HEK293 (cell line): ENCODE data around the gene DZIP1.

Source experiments
- CTCF ChIA-PET: fragments of 350-600 bp; formaldehyde crosslinking; extraction: SDS; loops from one replicate; lab custom pipeline; 2021; ENCODE audit warnings: antibody characterized with exemption; lab: Yijun Ruan, JAX
- POLR2A ChIA-PET: fragments of 300-600 bp; formaldehyde crosslinking; extraction: SDS; loops from one replicate; lab custom pipeline; 2020; ENCODE audit warnings: antibody characterized with exemption, inconsistent platforms; lab: Yijun Ruan, JAX
- H3K27ac ChIP-seq: fragments of 200-500 bp; sonication (Bioruptor generic); 2 replicates; pipeline ENCODE4 v1.5.1; 2014; ENCODE audit warnings: low read depth, low read length, control low read depth, inconsistent platforms; ENCODE audit errors: extremely low read depth
- H3K36me3 ChIP-seq, 2 experiments: fragments of 200-500 bp in 1 of 2; sonication (Bioruptor generic) in 1 of 2; 1 replicate in 1 of 2; 2 replicates in 1 of 2; pipeline ENCODE4 v1.5.1; 2014 to 2017; ENCODE audit warnings: inconsistent platforms in 2 of 2, low read length in 2 of 2; ENCODE audit not compliant: control insufficient read depth in 2 of 2, insufficient read depth in 1 of 2
- H3K4me1 ChIP-seq: fragments of 200-500 bp; sonication (Bioruptor generic); 2 replicates; pipeline ENCODE4 v1.5.1; 2014; ENCODE audit warnings: mild to moderate bottlenecking, low read length, inconsistent platforms; ENCODE audit not compliant: control insufficient read depth, insufficient read depth
- H3K4me3 ChIP-seq: 2 replicates; pipeline ENCODE4 v1.5.1; 2011; ENCODE audit warnings: low read depth, mild to moderate bottlenecking, control low read depth, low read length, moderate library complexity
- H3K9me3 ChIP-seq: fragments of 200-500 bp; sonication (Bioruptor generic); 2 replicates; pipeline ENCODE4 v1.5.1; 2014; ENCODE audit warnings: low read depth, low read length, inconsistent platforms; ENCODE audit not compliant: control insufficient read depth, insufficient read depth
- BCL6B ChIP-seq: fragments of 450-650 bp; formaldehyde crosslinking; IDR thresholded peaks from 2 replicates; pipeline ENCODE4 v1.5.1; 2017; ENCODE audit warnings: missing biosample characterization, missing genetic modification characterization
- IKZF3 ChIP-seq: fragments of 450-650 bp; IDR thresholded peaks from 2 replicates; pipeline ENCODE4 v1.5.0; 2018; ENCODE audit warnings: missing biosample characterization, mild to moderate bottlenecking, missing genetic modification characterization, moderate library complexity
- REPIN1 ChIP-seq: fragments of 450-650 bp; formaldehyde crosslinking; IDR thresholded peaks from 2 replicates; pipeline ENCODE4 v1.5.1; 2017; ENCODE audit warnings: missing biosample characterization, missing genetic modification characterization, low read depth
- SP7 ChIP-seq: fragments of 450-650 bp; formaldehyde crosslinking; IDR thresholded peaks from 2 replicates; pipeline ENCODE4 v1.5.1; 2016; ENCODE audit warnings: missing biosample characterization, missing genetic modification characterization
- ZNF133 ChIP-seq: fragments of 450-650 bp; formaldehyde crosslinking; IDR thresholded peaks from 2 replicates; pipeline ENCODE4 v1.5.1; 2016; ENCODE audit warnings: missing biosample characterization, missing genetic modification characterization
- ZNF214 ChIP-seq: fragments of 450-650 bp; formaldehyde crosslinking; IDR thresholded peaks from 2 replicates; pipeline ENCODE4 v1.5.1; 2017; ENCODE audit warnings: missing biosample characterization, mild to moderate bottlenecking, missing genetic modification characterization, borderline replicate concordance
- ZNF292 ChIP-seq: fragments of 450-650 bp; formaldehyde crosslinking; IDR thresholded peaks from 2 replicates; pipeline ENCODE4 v1.5.1; 2016; ENCODE audit warnings: low read depth, missing biosample characterization, missing genetic modification characterization, borderline replicate concordance
- ZNF341 ChIP-seq: fragments of 450-650 bp; formaldehyde crosslinking; IDR thresholded peaks from 2 replicates; pipeline ENCODE4; 2016; ENCODE audit warnings: low read depth, missing biosample characterization, missing genetic modification characterization
- ZNF391 ChIP-seq: fragments of 450-650 bp; formaldehyde crosslinking; IDR thresholded peaks from 2 replicates; pipeline ENCODE4 v1.5.1; 2016; ENCODE audit warnings: low read depth, missing biosample characterization, missing genetic modification characterization, borderline replicate concordance
- ZNF529 ChIP-seq: fragments of 450-650 bp; formaldehyde crosslinking; IDR thresholded peaks from 2 replicates; pipeline ENCODE4 v1.5.1; 2017; ENCODE audit warnings: missing genetic modification characterization, missing biosample characterization; ENCODE audit not compliant: insufficient replicate concordance
- ZNF596 ChIP-seq: fragments of 450-650 bp; IDR thresholded peaks from 2 replicates; pipeline ENCODE4 v1.5.0; 2018; ENCODE audit warnings: missing biosample characterization, mild to moderate bottlenecking, missing genetic modification characterization, moderate library complexity
- ZNF677 ChIP-seq: fragments of 450-650 bp; IDR thresholded peaks from 2 replicates; pipeline ENCODE4 v1.5.0; 2018; ENCODE audit warnings: missing biosample characterization, mild to moderate bottlenecking, missing genetic modification characterization, moderate library complexity
- ZNF747 ChIP-seq: fragments of 450-650 bp; formaldehyde crosslinking; IDR thresholded peaks from 2 replicates; pipeline ENCODE4 v1.5.1; 2016; ENCODE audit warnings: missing biosample characterization, missing genetic modification characterization
- ZNF830 ChIP-seq: fragments of 450-650 bp; IDR thresholded peaks from 2 replicates; pipeline ENCODE4 v1.5.0; 2018; ENCODE audit warnings: missing biosample characterization, missing genetic modification characterization, low read depth, mild to moderate bottlenecking, moderate library complexity
- TF ChIP-seq, protein P1 (sequence below): fragments of 450-650 bp; formaldehyde crosslinking; IDR thresholded peaks from 2 replicates; pipeline ENCODE4 v1.5.1; 2016; ENCODE audit warnings: missing biosample characterization, missing genetic modification characterization
- TF ChIP-seq, protein P2 (sequence below): sonication (generic); formaldehyde crosslinking; IDR thresholded peaks from 2 replicates; pipeline ENCODE4 v1.8.1; 2022; ENCODE audit warnings: mild to moderate bottlenecking, moderate library complexity, missing genetic modification reagents

The DZIP1 gene

GRCh38 chr13:95643571-95643935, 953 bp downstream of the DZIP1 start (continued):
- TF ChIP-seq BCL6B (tag by site-specific recombination) = no peak
- TF ChIP-seq, protein P1, sequence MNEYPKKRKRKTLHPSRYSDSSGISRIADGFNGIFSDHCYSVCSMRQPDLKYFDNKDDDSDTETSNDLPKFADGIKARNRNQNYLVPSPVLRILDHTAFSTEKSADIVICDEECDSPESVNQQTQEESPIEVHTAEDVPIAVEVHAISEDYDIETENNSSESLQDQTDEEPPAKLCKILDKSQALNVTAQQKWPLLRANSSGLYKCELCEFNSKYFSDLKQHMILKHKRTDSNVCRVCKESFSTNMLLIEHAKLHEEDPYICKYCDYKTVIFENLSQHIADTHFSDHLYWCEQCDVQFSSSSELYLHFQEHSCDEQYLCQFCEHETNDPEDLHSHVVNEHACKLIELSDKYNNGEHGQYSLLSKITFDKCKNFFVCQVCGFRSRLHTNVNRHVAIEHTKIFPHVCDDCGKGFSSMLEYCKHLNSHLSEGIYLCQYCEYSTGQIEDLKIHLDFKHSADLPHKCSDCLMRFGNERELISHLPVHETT (tag by site-specific recombination) = no peak
- TF ChIP-seq ZNF341 (tag by site-specific recombination) = no peak
- TF ChIP-seq ZNF596 = no peak
- TF ChIP-seq ZNF677 (tag by site-specific recombination) = no peak
- TF ChIP-seq REPIN1 (tag by site-specific recombination) = no peak
- no peak; the same call in 1 of the 2 replicates for TF ChIP-seq ZNF391
- no peak for TF ChIP-seq ZNF529
- no peak for TF ChIP-seq ZNF830 (tag by site-specific recombination)
- no peak for TF ChIP-seq ZNF214 (tag by site-specific recombination)
- TF ChIP-seq SP7 (tag by site-specific recombination) = no peak

GRCh38 chr13:95642999-95643398, 1.5 kb downstream of the DZIP1 start:
- no peaks in the 10 kb centered on the region for H3K9me3 ChIP-seq
- no peak overlapping the region for H3K27ac ChIP-seq
- peak overlapping the region; percentile 63 for H3K4me3 ChIP-seq
- TF ChIP-seq ZNF292 = no peak
- peak; percentile 57 for TF ChIP-seq IKZF3 (tag by site-specific recombination)
- TF ChIP-seq, protein P2, sequence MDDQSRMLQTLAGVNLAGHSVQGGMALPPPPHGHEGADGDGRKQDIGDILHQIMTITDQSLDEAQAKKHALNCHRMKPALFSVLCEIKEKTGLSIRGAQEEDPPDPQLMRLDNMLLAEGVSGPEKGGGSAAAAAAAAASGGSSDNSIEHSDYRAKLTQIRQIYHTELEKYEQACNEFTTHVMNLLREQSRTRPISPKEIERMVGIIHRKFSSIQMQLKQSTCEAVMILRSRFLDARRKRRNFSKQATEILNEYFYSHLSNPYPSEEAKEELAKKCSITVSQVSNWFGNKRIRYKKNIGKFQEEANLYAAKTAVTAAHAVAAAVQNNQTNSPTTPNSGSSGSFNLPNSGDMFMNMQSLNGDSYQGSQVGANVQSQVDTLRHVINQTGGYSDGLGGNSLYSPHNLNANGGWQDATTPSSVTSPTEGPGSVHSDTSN (CRISPR knock-in tag) = no peak
- peaks cover 19 to 31% of the 10 kb centered on the region in 2 experiments for H3K36me3 ChIP-seq
- CTCF ChIA-PET = interaction anchor here (1.0 to 1.1 kb wide), 2 partner anchors 57 to 191 kb away, joined by 3 read pairs; no protein-coding TSS in a partner anchor
- POLR2A ChIA-PET = interaction anchor here (1.0 to 1.4 kb wide), 4 partner anchors 9 to 177 kb away, joined by 3 to 19 read pairs (median 4); partner anchors contain the start of gene DNAJC3
- no peaks in the 10 kb centered on the region for H3K4me1 ChIP-seq

DNA sequence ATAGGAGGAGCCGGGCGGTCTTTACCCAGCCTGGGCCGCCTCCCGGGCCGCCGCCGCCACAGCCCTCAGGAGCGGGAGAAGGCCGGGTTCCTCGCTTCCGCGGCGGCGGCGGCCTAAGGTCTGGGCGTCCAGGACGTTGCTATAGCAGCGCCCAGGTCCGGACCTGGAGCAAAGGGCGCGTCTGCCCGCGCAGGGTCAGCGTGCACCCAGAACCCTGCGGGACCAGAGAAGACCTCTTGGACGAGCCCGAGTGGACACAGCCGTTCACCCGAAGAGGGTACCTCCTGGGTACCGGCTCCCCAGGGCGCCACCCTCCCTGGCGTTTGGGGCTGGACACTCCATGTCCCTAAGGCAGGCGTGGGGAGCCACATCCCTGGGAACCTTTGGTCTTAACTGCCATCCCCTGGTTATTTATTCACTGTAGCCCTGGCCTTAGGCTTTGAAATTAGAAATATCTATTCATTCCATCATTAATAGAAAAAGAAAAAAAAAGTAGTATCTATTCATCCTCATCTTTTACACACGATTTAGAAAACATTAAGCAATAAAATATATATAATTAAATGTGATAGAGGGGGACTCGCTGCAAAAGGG, 2.4 kb downstream of the DZIP1 start:
- H3K9me3 ChIP-seq = no peaks in the 10 kb centered on the region
- ChIA-PET CTCF (interaction anchor here (1.0 to 1.1 kb wide), 2 partner anchors 18 to 192 kb away, joined by 3 read pairs; no protein-coding TSS in a partner anchor), POLR2A (interaction anchor here (1.3 to 1.4 kb wide), 2 partner anchors 8 to 32 kb away, joined by 3 to 4 read pairs; no protein-coding TSS in a partner anchor)
- H3K36me3 ChIP-seq = peaks cover 24 to 36% of the 10 kb centered on the region in 2 experiments
- no peaks in the 10 kb centered on the region for H3K4me1 ChIP-seq
- no peak overlapping the region for H3K4me3 ChIP-seq
- H3K27ac ChIP-seq = no peak overlapping the region
- TF ChIP-seq ZNF133 (no peak), ZNF747 (no peak)
